Measurements from ENCODE around the gene ALDH1A3. TPM values are rescaled to one million over a fixed set of nuclear protein-coding genes. Genes with fewer than 3 reads are reported as not detected.

The ALDH1A3 gene
- total RNA-seq, 1 experiment from 2014 or later, result 248 TPM

GRCh38 chr15:100919481-100920405 lies 40.1 kb downstream of the ALDH1A3 start:
- Histone ChIP-seq H3K4me1 (ENCODE audit: control insufficient read depth in 1 of 2, insufficient read depth in 2 of 2, low read length in 2 of 2) (peaks cover 0 to 27% of the 10 kb centered on the region in 2 experiments; a peak in 1 of 4 replicates), H3K9me3 (ENCODE audit: control insufficient read depth in 1 of 2, insufficient read depth in 1 of 2, low read depth in 1 of 2, low read length in 2 of 2) (no peaks in the 10 kb centered on the region), H3K79me2 (ENCODE audit: insufficient read depth, low read length) (peaks cover 14% of the 10 kb centered on the region; the same call in 1 of the 2 replicates), H3K27ac (ENCODE audit: low read depth, low read length) (peak overlapping the region; percentile 86), H3K9ac (ENCODE audit: low read length) (peak overlapping the region; percentile 85), H3K36me3 (ENCODE audit: control insufficient read depth in 1 of 2, insufficient read depth in 2 of 2, low read length in 2 of 2) (peaks cover 0 to 22% of the 10 kb centered on the region in 2 experiments; a peak in 1 of 4 replicates), H4K20me1 (ENCODE audit: insufficient read depth) (peaks cover 3% of the 10 kb centered on the region; the same call in 1 of the 2 replicates), H2AFZ (ENCODE audit: low read depth, low read length, poor library complexity, severe bottlenecking) (no peak overlapping the region), H3K4me3 (replicated peaks in 1 of 2; ENCODE audit: low read depth in 1 of 2, low read length in 2 of 2) (peak overlapping the region; percentile 73 to 74), H3K9me2 (ENCODE audit: insufficient read depth) (no peaks in the 10 kb centered on the region), H3K27me3 (ENCODE audit: insufficient read depth, low read length) (no peaks in the 10 kb centered on the region), H3K4me2 (ENCODE audit: low read length) (peak overlapping the region; percentile 93)
- DNase-seq (ENCODE audit: low read depth, low spot score) (no peak), ATAC-seq (peak; percentile 18)
- TF ChIP-seq ZFX (IDR thresholded peaks at IDR 0.05) (peak; percentile 91), RAD21 (IDR thresholded peaks at IDR 0.05; ENCODE audit: low read depth) (no peak)
- intact Hi-C loops (cut with micrococcal nuclease), result loop anchor here (5.0 kb wide), 2 partner anchors 292 to 333 kb away; partner anchors contain the start of gene CHSY1
- BruUV-seq (replicated peaks), result no TSS peak
- ChIA-PET CTCF (interaction anchor here (7.0 kb wide), 1 partner anchor 88 kb away, joined by 112 read pairs; no protein-coding TSS in a partner anchor), RAD21 (ENCODE audit: low non-redundant PET in 1 of 2, low total read pairs in 2 of 2, uncharacterized antibody in 2 of 2, unreplicated experiment in 2 of 2) (no interaction called here), POLR2A (no interaction called here)

- peak overlapping the region; percentile 73 to 74; a peak in 3 of 4 replicates for H3K4me3 ChIP-seq (replicated peaks in 1 of 2; ENCODE audit: low read depth in 1 of 2, low read length in 2 of 2)
- H3K9me2 ChIP-seq (ENCODE audit: insufficient read depth), result no peaks in the 10 kb centered on the region
- H4K20me1 ChIP-seq (ENCODE audit: insufficient read depth), result peaks cover 3% of the 10 kb centered on the region; the same call in 1 of the 2 replicates
- intact Hi-C loops (cut with micrococcal nuclease), result no loop called here
- peaks cover 0 to 27% of the 10 kb centered on the region in 2 experiments; a peak in 1 of 4 replicates for H3K4me1 ChIP-seq (ENCODE audit: control insufficient read depth in 1 of 2, insufficient read depth in 2 of 2, low read length in 2 of 2)
- H3K27ac ChIP-seq (ENCODE audit: low read depth, low read length), result no peak overlapping the region
- POLR2A ChIA-PET, result no interaction called here
- ATAC-seq, result no peak
- H3K36me3 ChIP-seq (ENCODE audit: control insufficient read depth in 1 of 2, insufficient read depth in 2 of 2, low read length in 2 of 2), result peaks cover 0 to 20% of the 10 kb centered on the region in 2 experiments; a peak in 1 of 4 replicates
- DNase-seq (ENCODE audit: low read depth, low spot score), result no peak
- TF ChIP-seq SRF (IDR thresholded peaks at IDR 0.05; ENCODE audit: low read depth), result no peak
- no peak for TF ChIP-seq CTCF (IDR thresholded peaks at IDR 0.05 in 2 of 3, conservative IDR thresholded peaks at IDR 0.05 in 1 of 3; ENCODE audit: borderline replicate concordance in 1 of 3, insufficient read depth in 1 of 3, low read depth in 2 of 3, low read length in 2 of 3)
- TF ChIP-seq FOSL1 (IDR thresholded peaks at IDR 0.05; ENCODE audit: low read depth), result no peak
- no peak for TF ChIP-seq ZFX (IDR thresholded peaks at IDR 0.05)
- TF ChIP-seq RAD21 (IDR thresholded peaks at IDR 0.05; ENCODE audit: low read depth), result no peak
- TF ChIP-seq EGR1 (IDR thresholded peaks at IDR 0.05; ENCODE audit: low read depth), result no peak
- no peak for TF ChIP-seq CBX3 (IDR thresholded peaks at IDR 0.05; ENCODE audit: low read depth)
- no peak for TF ChIP-seq POLR2AphosphoS5 (IDR thresholded peaks at IDR 0.05; ENCODE audit: low read depth, low read length)
- TF ChIP-seq TCF7L2 (IDR thresholded peaks at IDR 0.05; ENCODE audit: borderline replicate concordance, extremely low read depth, insufficient read depth, insufficient read length), result no peak
- no peaks in the 10 kb centered on the region for H3K27me3 ChIP-seq (ENCODE audit: insufficient read depth, low read length)
- peak overlapping the region; percentile 93 for H3K4me2 ChIP-seq (ENCODE audit: low read length)
- CTCF ChIA-PET, result interaction anchor here (7.0 kb wide), 1 partner anchor 87 kb away, joined by 112 read pairs; no protein-coding TSS in a partner anchor
- TSS peak; percentile 17 for BruUV-seq (replicated peaks)
- no peak overlapping the region for H2AFZ ChIP-seq (ENCODE audit: low read depth, low read length, poor library complexity, severe bottlenecking)
- peaks cover 14% of the 10 kb centered on the region; the same call in 1 of the 2 replicates for H3K79me2 ChIP-seq (ENCODE audit: insufficient read depth, low read length)
- no peaks in the 10 kb centered on the region for H3K9me3 ChIP-seq (ENCODE audit: control insufficient read depth in 1 of 2, insufficient read depth in 1 of 2, low read depth in 1 of 2, low read length in 2 of 2)
- RAD21 ChIA-PET (ENCODE audit: low non-redundant PET in 1 of 2, low total read pairs in 2 of 2, uncharacterized antibody in 2 of 2, unreplicated experiment in 2 of 2), result no interaction called here
- H3K9ac ChIP-seq (ENCODE audit: low read length), result peak overlapping the region; percentile 85
Measured at GRCh38 chr15:100920516-100921135, 41.0 kb downstream of the ALDH1A3 start.

Measured in HCT116 (cell line).